Measurements from ENCODE around the gene CNNM3.

DNA sequence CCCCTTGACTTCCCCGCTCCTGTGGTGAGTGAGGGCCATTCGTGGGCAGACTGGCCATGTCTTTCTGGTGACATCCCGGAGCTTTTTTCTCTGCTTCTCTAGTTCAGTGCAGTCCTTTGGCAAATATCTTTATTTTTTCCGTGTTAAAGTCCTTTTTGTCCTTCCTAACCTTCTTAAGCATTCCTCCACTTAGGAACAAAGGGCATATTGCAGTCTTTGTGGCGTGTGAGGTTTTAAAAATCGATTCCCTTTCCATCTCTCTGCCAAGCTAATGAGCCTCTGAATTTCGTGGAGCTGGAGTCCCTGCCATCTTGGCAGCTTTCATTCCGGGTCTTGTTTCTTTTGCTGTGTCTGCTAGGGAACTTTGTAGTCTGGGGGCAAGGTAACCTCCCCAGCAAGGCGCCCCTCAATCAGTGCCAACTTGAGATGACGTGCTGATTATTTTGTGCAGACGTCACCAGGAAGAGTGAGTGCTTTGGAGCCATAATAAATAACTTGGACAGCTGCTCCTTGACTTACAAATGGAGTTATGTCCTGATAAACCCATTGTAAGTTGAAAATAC is 5.1 kb downstream of the CNNM3 start:
- TF ChIP-seq, protein P1, sequence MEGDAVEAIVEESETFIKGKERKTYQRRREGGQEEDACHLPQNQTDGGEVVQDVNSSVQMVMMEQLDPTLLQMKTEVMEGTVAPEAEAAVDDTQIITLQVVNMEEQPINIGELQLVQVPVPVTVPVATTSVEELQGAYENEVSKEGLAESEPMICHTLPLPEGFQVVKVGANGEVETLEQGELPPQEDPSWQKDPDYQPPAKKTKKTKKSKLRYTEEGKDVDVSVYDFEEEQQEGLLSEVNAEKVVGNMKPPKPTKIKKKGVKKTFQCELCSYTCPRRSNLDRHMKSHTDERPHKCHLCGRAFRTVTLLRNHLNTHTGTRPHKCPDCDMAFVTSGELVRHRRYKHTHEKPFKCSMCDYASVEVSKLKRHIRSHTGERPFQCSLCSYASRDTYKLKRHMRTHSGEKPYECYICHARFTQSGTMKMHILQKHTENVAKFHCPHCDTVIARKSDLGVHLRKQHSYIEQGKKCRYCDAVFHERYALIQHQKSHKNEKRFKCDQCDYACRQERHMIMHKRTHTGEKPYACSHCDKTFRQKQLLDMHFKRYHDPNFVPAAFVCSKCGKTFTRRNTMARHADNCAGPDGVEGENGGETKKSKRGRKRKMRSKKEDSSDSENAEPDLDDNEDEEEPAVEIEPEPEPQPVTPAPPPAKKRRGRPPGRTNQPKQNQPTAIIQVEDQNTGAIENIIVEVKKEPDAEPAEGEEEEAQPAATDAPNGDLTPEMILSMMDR (IDR thresholded peaks at IDR 0.05) = no peak
- no peak for TF ChIP-seq POLR2A (IDR thresholded peaks at IDR 0.05)
